GM19238 (cell line): Measurements from ENCODE around the gene NRXN2.

ENCODE experiments used
- DNase-seq: peaks from one replicate; pipeline ENCODE4 v3.0.0; 2011; ENCODE audit warnings: low spot score; ENCODE audit not compliant: insufficient read length

The NRXN2 gene

DNA sequence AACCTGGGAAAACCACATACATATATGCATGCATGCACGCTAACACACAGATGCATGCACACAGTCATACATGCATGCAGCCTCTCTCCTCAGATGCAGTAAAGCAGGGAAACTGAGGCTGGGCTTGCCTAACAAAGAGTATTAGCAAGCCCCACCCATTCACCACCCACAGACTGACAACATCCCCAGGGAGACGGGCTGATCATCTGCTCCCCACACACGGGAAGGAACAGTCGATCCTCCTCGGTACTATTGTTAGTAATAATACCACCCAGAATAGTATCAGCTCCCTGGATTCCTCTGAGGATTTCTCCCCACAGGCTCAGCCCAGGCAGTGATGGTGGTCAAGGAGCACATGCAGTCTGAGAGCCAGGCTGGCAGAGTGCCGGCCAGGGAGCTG is 90.8 kb downstream of the NRXN2 start:
- DNase-seq, result no peak

DNA sequence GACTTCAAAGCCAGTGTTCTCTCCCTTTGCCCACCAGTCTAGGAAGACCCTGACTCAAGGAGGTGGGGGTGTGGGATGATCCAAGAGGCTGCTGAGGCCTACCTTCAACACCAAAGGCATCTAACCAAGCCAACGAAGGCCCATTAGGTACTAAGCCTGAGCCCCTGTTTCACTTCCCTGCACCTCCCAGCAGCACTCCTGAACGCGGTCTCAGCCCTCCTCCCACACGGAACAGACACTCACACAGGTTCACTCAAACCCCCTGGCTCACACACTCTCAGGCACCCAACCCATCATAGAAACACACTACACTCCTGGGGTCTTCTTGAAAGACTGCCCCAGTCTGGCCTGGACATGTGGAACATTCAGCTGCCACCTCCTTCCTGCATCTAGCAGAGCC is 91.3 kb downstream of the NRXN2 start:
- DNase-seq, result no peak

DNA sequence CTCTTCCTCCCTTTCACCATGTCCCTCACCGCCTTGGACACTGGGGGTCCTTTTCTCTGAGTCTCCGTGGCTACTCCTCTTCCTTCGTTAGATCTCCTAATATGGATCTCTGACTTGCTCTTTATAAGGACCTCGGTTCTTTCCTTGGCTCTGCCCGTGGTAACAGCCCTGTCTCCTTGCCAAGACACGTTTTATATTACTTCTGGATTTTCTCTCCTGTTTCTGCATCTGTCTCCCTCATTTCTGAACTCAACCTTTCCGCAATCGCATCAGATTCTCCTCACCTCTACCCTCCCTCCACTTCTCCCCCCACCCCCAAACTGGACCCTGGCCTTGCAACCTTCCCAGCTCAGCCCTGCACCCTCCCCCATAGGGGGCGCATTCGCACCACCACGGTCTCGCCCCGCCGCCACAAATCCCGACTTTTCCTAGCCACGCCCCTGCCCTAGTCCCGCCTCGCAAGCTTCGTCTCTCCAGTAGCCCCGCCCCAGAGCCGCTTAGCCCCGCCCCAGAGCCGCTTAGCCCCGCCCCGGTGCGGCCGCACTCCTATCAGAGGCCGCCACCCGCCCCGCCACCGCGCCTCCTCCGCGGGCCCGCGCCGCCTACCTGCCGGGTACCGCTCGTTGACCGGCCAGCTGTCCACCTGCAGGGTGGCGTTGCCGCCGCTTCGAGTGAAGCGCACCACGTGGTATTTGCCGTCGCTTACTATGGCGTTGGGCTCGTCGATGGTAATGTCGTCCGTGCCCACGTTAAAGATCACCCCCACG is 93.0 kb downstream of the NRXN2 start:
- no peak for DNase-seq

DNA sequence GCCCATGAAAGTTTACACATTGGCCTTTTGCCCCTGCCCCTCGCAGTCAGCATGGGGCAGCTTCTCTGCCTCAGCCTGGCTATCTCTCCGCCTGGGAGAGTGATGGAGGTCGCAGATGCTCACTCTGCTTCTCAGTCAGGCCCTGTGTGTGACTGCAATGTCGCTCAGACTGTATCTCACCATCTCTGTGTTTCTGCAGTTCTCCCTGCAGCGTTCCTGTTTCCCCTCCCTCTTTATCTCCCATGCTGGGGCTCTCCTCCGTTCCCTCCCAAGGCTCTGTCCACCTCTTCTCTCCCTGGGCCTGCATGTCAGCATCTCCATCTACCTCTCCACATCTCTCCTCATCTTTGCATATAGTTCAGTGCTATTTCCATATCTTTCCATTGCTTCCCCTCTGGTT is 93.9 kb downstream of the NRXN2 start:
- DNase-seq, result no peak

DNA sequence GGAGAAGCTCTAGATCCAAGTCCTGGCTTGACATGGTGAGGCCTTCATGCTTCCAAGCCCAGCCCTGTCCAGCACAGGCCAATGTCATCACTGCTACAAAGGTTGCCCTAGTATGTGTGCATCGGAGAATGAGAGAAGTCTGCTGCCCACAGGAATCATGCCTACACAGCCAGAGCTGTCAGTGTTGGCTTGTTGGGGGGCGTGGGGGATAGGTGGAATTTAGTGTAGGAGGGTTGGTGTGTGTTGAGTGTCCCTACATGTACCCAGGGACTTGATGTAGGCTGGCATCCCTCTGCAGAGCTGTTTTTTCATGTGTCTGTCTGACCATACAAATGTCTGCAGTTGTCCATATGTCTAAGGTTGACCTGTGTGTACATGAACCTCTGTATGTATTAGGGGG is 94.4 kb downstream of the NRXN2 start:
- DNase-seq, result no peak

DNA sequence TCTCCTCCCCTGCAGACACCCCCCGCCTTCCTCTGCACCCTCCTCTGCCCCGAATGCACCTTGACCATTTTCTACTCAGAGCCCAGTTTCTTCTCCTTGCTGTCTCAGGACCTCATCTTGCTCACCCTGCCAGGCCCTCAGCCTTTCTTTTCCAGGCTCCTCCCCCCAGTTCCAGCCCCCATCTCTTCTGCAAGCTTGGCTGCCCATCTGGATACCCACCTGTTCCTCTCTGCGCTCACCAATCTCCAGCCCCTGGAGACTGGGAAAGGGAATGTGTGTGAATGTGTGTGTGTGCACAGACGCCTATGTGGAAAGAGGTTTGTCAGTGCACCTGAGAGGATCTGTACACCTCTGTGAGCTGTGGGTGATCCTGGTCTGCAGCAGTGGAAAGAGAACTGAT is 95.6 kb downstream of the NRXN2 start:
- DNase-seq, result no peak

DNA sequence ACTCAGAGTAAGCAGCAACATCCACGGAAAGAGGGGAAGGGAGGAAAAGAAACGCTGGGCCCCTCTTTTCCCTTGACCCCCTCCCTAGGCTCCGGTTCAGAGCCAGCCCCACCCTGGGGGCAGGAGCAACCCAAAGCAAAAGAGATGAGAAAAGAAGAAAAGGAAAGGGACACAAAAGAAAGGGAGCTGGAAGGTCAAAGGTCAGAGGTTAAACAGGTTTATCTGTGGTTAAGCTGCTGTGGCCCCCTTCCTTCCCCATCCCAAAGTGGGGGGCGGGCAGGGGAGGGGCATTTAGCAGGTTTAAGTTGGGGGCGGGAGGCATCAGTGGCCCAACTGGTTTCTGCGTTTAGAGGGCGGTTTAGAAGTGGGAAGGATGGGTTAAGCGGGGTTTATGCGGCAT is 96.4 kb downstream of the NRXN2 start:
- no peak for DNase-seq

DNA sequence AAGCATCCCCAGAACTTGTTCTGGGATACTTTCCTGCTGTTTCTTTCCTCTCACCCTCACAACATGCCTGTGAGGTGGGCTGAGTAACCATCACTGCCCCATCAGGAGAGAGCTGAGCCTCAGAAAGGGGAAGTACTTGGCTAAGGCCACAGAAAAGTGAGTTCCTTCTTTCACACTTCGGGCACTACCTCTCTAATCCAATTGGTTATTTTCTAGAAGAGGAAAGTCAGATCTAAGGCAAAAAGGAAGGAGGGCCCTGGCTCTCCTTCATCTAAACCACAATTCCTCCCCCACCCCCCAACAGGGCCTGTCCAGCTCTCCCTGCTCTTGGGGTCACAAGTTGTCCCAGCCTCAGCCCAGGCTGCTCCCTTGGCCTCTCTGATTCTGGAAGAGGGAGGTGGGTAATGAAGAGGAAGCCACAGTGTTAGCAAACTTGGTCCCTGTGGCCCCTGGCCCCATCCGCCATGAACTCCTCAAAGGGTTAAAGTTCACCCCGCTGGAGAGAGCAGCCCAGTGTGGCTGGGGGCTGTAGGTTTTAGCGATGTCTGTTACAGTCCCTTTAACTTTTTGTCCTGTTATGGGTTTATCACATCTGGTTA is 98.0 kb downstream of the NRXN2 start:
- DNase-seq, result no peak

DNA sequence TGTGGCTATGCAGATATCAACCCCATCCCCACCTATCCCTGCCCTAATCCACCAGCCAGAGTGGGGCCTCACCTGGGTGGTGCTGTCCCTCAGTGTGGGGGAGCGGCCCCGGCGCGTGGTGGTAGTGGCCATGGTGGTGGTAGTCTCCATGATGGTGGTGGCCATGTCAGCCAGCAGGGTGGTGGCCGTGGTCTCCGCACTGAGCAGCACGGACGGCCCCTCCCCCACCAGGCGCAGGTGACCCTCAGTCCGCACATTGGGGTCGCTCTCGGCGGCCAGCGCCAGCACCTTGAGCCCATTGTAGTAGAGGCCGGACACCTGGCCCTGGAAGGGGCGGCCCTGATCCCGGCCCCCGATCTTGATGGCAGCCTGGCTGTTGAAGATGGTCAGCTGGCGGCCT is 100.3 kb downstream of the NRXN2 start:
- DNase-seq, result no peak

DNA sequence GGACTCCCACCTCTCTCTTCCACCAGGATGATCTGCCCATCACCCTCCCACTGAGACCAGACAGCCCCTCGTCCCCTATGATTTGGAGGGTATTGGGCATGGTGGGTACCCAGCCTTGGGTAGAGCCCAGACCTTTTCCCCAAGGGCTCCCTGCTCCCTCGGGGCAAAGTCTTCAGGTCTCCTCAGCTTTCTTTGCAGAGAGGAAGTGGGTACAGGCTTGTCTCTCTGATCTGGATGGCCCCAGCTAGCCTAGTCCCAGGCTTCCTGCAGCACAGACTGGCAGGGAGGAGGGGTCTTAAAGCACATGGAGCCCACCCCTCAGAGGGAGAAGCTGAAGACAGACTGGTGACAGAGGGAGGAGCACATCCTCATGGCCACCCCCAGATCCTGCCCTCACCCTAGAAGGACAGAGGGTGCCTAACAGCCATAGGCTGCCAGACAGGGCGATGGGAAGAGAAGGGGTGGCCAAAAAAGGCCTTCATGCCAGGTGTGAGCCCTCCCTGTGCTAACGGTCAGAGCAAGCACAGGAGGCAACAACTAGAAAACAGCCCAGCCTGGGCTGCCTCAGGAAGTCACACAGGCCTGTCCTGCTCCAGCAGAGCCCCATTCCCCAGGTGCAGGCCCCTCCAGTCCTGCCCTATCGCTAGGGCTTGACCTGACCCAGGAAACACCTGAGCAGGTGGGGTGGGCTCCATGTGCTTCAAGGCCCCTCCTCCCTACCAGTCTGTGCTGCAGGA is 101.5 kb downstream of the NRXN2 start:
- no peak for DNase-seq

DNA sequence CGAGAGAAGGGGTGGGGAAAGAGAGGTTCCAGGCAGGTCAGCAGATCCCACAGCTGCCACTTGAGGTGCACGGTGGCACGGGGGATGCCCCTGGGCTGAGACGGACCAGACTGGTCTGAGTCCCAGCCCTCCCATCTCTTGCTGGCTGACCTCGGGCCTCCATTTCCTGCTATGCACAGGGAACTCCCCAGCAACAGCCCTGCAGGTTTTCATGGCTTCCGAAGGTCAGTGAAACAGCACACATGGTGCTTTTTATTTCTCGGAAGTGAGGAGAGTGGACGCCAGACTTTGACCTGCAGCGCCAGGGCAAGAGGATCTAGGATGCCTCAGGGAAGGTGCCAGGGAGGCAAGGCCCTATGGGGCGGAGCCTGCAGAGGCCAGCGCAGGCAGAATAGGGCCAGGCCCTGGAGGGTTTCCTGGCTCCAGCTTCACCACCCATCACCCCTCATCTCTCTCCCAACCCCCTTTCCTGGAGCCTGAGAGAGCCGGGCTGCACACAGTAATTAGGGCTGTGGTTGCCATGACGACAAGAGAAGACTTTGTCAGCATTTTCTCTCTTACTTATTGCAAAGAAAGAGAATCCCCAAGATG is 102.5 kb downstream of the NRXN2 start:
- no peak for DNase-seq

DNA sequence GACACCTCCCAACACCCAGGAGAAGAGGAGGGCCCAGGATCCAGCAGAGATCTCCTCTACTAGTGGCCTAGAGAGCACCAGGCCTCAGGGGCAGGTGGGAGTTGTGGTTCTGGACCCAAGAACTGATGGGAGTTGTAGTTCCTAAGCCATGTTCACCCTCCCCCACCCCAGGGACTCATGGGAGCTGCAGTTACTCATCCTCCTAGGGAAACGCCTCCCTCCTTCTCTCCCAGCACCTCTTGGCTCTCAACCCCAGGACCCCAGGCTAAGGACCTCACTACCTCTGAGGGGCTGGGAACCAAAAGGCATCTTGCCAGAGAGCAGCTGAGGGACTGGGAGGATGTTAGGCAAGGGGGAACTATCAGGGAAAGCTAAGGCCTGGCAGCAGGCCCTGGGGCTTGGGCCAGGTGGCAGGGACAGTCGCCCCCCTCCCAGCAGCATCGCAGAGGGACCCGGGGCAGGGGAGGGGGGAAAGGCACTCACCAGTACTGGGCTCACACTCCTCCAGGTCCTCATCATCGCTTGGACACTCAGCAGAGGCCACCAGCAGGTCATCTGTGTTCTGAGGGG is 103.1 kb downstream of the NRXN2 start:
- DNase-seq, result no peak

DNA sequence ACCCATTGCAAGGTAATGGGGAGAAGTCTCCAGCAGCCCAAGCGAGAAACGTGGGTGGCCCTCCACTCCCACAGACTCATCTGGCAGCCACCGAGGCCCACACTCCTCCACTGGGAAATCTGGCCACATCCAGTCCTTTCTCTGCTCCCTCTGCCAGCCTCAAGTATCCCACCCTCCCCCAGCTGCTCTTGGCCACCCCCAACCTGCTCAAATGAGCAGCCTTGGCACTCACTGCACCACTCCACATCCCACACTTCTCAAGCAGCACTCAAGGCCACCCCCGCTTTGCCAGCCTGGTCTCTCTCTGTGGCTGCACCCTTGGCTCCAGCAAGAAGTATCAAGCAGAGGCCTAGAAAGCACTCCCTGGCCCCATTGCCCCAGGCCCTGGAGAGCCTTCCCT is 103.8 kb downstream of the NRXN2 start:
- DNase-seq, result no peak

DNA sequence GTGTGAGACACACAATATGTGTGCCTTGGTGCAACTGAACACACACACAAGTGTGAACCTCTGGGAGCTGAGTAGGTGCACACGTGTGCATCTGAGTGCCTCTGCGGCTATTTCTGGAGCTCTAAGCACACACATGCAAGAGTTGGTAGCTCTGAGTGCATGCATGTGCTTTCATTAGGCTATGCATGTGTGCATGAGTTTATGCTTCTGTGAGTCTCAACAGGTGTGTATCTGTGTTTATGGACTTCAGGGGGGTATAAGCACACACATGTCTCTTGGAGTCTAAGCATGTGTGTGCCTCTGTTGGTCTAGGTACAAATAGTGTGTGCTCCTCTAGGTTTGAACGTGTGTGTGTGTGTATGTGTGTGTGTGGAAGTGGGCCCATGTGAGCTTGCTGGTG is 106.2 kb downstream of the NRXN2 start:
- DNase-seq, result no peak

DNA sequence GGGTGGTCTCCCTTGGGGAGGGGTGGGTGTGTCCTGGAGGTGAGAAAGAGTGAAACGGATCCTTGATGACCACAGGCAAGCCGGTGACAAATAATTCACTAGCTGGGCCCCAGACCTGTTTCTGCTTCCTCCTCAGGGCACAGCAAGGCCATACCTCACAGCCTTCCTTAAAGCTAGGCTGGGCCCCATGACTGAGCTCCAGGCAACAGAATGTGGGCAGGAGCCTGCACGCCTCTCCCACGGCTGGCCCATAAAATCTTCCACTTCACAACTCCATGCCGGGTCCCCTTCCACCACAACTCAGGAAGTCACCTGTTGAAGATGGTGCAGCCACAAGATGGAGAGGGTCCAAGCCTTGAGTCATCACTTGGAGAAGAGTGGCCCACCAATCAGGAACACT is 108.1 kb downstream of the NRXN2 start:
- DNase-seq, result no peak

DNA sequence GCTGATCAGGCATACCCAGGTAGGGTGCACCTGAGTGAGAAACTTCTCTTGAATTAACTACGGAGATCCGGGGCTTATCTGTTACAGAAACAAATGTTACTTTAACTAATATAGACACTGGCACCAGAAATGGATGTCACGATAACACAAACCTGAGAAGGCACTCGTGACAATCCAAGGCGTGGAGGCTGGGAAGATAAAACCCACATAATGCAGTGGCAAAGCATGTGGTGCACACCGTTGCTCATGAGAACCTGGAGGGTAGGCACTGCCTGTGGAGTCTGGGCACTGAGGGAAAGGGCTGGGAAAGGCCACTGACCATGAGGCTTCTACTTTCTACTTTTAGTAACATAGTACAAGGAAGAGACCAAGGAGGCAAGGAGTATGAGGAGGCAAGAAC is 109.3 kb downstream of the NRXN2 start:
- no peak for DNase-seq

DNA sequence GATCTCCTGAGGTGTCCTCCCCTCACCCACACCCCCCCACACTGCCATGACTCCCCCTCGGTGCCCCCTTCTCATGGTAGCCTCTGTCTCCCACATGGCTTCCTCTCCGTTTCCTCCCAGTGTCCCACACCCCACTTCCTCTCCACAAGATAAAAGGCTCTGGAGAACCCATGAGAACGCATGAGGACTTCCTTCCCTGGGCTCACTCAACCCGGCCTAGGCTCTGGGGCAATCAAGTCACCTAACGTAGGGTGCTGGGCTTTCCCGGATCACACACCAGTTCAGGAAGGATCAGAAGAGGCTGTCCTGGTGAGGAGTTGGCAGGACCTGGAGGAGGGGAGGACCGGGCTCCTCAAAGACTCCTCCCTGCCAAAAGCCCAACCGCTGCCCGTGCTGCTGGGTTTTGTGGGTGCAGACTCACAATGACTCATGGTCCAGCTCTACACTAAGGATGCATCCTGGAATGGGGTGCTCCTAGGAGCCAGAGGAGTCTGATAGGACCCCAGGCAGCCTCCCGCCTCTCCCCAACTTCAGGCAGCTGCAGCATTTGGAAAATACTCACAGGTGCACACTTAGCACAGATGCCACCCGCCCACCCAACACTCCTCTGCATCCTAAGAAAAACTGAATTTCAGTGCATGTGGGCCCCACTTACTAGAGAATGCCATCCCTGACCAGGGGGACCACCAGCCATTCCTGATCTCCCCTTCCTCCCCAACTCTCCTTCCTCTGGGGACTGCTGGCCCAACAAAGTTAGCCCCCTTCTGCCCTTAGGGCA is 110.9 kb downstream of the NRXN2 start:
- DNase-seq, result no peak

DNA sequence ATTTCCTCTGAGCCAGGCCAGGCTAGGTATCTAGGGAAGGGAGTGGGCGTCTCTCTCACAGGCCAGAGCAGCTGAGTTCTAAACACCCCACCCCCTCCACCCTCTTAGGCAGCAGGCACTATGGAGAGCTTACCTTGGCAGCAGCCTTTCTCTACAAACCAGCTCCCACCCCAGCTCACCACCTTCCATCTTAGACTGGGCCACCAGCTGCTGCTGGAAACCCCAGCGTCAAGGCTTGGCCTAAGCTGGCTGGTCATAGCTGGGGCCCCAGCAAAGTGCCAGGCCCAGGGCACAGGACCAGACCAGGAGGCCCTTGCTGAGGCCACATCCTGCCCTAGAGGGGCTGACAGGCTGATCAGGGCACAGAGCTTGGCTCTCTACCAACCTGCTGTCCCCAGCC is 111.8 kb downstream of the NRXN2 start:
- no peak for DNase-seq

DNA sequence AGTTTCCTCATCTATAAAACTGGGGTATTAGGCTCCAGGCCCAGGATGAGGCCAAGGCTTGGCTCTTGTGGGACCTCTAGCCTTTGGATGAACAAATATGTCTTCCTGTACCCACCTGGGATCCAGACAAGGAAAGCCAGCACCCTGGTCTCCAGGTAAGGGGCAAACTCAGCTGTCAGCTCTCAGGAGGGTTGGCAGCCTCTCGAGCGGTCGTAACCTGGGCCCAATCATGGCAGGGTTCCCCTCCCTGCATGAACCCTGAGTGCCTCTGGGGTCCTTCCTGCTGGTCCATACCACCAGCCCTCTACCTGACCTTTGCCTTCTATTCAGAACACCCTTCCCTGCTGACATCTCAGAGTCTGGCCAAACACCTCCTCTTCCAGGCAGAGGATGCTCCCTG is 112.4 kb downstream of the NRXN2 start:
- no peak for DNase-seq

DNA sequence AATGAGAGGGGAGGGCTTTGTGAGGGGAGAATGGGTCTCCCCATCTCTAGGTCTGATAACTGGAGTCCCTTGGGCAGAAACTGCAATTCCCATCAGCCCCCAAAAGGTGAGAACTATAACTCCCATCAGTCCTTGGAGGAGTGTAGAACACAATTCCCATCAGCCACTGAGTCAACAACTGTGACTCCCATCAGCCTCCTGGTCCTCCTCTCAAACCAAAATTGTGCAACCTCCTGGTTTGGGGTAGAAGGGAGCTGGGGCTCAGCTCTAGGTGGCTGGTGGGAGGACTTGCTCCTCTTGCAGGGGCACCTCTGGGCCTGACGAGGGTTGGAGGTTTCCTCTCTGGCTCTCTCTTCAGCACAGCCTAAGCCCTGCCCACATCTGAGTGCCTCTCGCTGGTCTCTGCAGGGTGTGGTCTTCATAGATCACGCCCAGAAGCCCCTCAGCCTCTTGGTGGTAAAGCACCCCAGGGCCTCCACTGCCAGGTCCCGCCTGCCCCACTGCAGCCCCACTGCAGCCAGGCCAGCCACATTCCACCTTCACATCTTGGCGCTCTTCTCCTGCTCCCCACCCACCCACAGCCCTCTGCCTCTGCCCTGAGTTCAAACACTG is 113.5 kb downstream of the NRXN2 start:
- DNase-seq, result no peak

DNA sequence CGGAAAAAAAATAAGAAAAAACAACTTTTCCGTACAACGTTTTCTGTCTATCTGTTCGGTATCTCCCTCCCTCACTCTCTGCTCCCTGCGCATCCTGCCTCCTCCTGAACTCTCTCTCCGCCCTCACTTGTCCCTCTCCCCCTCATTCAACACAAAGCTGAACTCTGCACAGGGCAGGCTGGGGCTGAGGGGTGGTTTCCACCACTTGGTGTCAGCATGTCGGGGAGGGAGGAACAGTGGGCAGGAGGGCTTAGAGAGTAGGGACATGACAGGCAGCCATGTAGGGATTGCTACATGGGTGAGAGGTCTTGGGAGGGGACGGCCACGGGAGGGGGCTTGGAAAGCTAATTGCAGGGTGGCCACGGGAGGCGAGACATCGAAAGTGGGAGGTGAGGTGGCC is 114.4 kb downstream of the NRXN2 start:
- DNase-seq, result no peak
